Esophagus muscularis mucosa (tissue), 4 donors: Measurements from ENCODE around the gene PXYLP1.

ENCODE experiments used
- EP300 ChIP-seq: sonication (generic); formaldehyde crosslinking; IDR thresholded peaks from one replicate; pipeline ENCODE4 v1.6.1; 2017; ENCODE audit warnings: antibody characterized with exemption
- POLR2A ChIP-seq: fragments of 450-650 bp; IDR thresholded peaks from one replicate; pipeline ENCODE4 v1.6.1; 2017; ENCODE audit warnings: antibody characterized with exemption, moderate library complexity, mild to moderate bottlenecking, low read depth
- POLR2AphosphoS5 ChIP-seq, 2 donors: sonication (generic); formaldehyde crosslinking; IDR thresholded peaks; one replicate each; pipeline ENCODE4 v1.6.1; 2017; ENCODE audit warnings: antibody characterized with exemption in 2 of 2
- TF ChIP-seq, protein P1 (sequence below), 3 experiments: fragments of 200-600 bp in 2 of 3; fragments of 450-650 bp in 1 of 3; sonication (generic) in 2 of 3; IDR thresholded peaks; one replicate each; pipeline ENCODE4 v1.5.1; 2017 to 2019; ENCODE audit warnings: antibody characterized with exemption in 3 of 3, mild to moderate bottlenecking in 2 of 3, moderate library complexity in 1 of 3

DNA sequence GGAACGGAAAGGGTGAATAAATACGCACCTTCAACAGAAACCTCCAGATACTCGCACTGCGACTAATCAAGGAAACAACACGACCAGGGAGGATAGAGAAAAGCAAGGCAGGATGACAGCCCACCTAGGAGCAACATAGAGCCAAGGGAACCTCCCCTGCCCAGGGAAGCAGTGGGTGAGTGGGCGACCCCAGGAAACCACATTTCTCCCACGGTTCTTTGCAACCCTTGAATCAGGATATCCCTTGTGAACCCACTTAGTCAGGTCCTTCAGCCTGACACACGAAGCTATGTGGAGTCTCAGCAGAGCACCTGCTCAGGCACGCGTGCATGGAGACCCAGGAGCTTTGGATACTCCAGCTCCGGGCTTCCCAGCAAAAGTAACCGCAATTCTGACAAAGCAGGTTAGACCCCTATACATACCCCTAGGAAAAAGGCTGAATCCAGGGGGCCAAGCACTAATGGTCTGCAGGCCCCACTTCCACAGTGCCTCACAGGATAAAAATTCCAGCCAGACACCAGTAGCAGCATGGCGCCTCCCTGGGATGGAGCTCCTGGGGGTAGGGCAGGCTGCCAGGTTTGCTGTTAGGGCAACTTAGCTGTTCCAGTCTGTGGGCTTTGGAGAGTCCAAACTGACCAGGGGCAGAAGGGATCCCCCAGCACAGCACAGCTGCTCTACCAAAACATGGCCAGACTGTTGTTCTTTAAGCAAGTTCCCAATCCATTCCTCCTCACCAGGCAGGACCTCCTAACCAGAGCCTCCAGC is 38.4 kb upstream of the PXYLP1 start:
- TF ChIP-seq, protein P1, sequence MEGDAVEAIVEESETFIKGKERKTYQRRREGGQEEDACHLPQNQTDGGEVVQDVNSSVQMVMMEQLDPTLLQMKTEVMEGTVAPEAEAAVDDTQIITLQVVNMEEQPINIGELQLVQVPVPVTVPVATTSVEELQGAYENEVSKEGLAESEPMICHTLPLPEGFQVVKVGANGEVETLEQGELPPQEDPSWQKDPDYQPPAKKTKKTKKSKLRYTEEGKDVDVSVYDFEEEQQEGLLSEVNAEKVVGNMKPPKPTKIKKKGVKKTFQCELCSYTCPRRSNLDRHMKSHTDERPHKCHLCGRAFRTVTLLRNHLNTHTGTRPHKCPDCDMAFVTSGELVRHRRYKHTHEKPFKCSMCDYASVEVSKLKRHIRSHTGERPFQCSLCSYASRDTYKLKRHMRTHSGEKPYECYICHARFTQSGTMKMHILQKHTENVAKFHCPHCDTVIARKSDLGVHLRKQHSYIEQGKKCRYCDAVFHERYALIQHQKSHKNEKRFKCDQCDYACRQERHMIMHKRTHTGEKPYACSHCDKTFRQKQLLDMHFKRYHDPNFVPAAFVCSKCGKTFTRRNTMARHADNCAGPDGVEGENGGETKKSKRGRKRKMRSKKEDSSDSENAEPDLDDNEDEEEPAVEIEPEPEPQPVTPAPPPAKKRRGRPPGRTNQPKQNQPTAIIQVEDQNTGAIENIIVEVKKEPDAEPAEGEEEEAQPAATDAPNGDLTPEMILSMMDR (IDR thresholded peaks at IDR 0.05): no peak
- TF ChIP-seq POLR2A (no peak), EP300 (no peak), POLR2AphosphoS5 (IDR thresholded peaks at IDR 0.05) (no peak)
